ENCODE measurements around the gene PERCC1.

PERCC1 gene

GRCh38 chr16:1441391-1441829, 10.5 kb downstream of the PERCC1 start:
- H3K27ac ChIP-seq = no peak overlapping the region
- TF ChIP-seq ZFX (IDR thresholded peaks at IDR 0.05; ENCODE audit: borderline replicate concordance) = no peak
- no peak for TF ChIP-seq CTCF (IDR thresholded peaks at IDR 0.05)

- no peak overlapping the region for H3K27ac ChIP-seq
- TF ChIP-seq CTCF (IDR thresholded peaks at IDR 0.05) (no peak), ZFX (IDR thresholded peaks at IDR 0.05; ENCODE audit: borderline replicate concordance) (no peak)
Measured at GRCh38 chr16:1442697-1443096, 11.8 kb downstream of the PERCC1 start.

- H3K27ac ChIP-seq = no peak overlapping the region
Measured at GRCh38 chr16:1443403-1443973, 12.6 kb downstream of the PERCC1 start.

GRCh38 chr16:1443980-1444729, 13.3 kb downstream of the PERCC1 start, which contains the start of gene CCDC154:
Gene CCDC154 (minus strand): TSS chr16:1444556. CDS start chr16:1444322, 234 bp downstream.
- H3K27ac ChIP-seq = no peak within 1 kb of the TSS
- TF ChIP-seq ZFX (IDR thresholded peaks at IDR 0.05; ENCODE audit: borderline replicate concordance) = no peak
- no peak for TF ChIP-seq CTCF (IDR thresholded peaks at IDR 0.05)

More at GRCh38 chr16:1443403-1443973, 12.6 kb downstream of the PERCC1 start:
- no peak for TF ChIP-seq ZFX (IDR thresholded peaks at IDR 0.05; ENCODE audit: borderline replicate concordance)

- TF ChIP-seq ZFX (IDR thresholded peaks at IDR 0.05; ENCODE audit: borderline replicate concordance) (no peak), CTCF (IDR thresholded peaks at IDR 0.05) (no peak)
- no peak overlapping the region for H3K27ac ChIP-seq
Measured at GRCh38 chr16:1444730-1445517, 14.0 kb downstream of the PERCC1 start.

- TF ChIP-seq ZFX (IDR thresholded peaks at IDR 0.05; ENCODE audit: borderline replicate concordance) = no peak
- no peak overlapping the region for H3K27ac ChIP-seq
Measured at GRCh38 chr16:1445518-1446203, 14.8 kb downstream of the PERCC1 start.

GRCh38 chr16:1446296-1447080, 15.6 kb downstream of the PERCC1 start:
- TF ChIP-seq CTCF (IDR thresholded peaks at IDR 0.05) (no peak), ZFX (IDR thresholded peaks at IDR 0.05; ENCODE audit: borderline replicate concordance) (no peak)
- H3K27ac ChIP-seq = no peak overlapping the region

Data from 22Rv1 (cell line).